ENCODE results near the gene TBX4. TPM values are rescaled to one million over a fixed set of nuclear protein-coding genes. Genes with fewer than 3 reads are reported as not detected.

TBX4 gene
- total RNA-seq, 1 experiment from 2014 or later, result not detected

- intact Hi-C loops (cut with micrococcal nuclease; ENCODE audit: unreplicated experiment), result no loop called here
- no peaks in the 10 kb centered on the region for H3K79me2 ChIP-seq (ENCODE audit: low read depth)
- TF ChIP-seq EZH2 (IDR thresholded peaks at IDR 0.05; ENCODE audit: low read depth), result no peak
- TF ChIP-seq CTCF (conservative IDR thresholded peaks at IDR 0.05), result no peak
- no peak overlapping the region for H3K4me2 ChIP-seq
- CTCF ChIA-PET, result no interaction called here
- no peak overlapping the region for H3K4me3 ChIP-seq
- DNase-seq, result no peak
- BruUV-seq (replicated peaks), result no TSS peak
- POLR2A ChIA-PET (ENCODE audit: unreplicated experiment), result no interaction called here
- H3K27me3 ChIP-seq (ENCODE audit: insufficient read depth, low read depth), result no peaks in the 10 kb centered on the region
- H3K27ac ChIP-seq, result no peak overlapping the region
- H3K9me3 ChIP-seq (ENCODE audit: insufficient read depth, low read depth), result no peaks in the 10 kb centered on the region
- H2AFZ ChIP-seq, result no peak overlapping the region
- no peaks in the 10 kb centered on the region for H3K36me3 ChIP-seq (ENCODE audit: low read depth)
- no peaks in the 10 kb centered on the region for H3K4me1 ChIP-seq (replicated peaks; ENCODE audit: insufficient read depth)
- H3F3A ChIP-seq (ENCODE audit: insufficient read depth, low read depth), result no peaks in the 10 kb centered on the region
- no peaks in the 10 kb centered on the region for H4K20me1 ChIP-seq (ENCODE audit: insufficient read depth)
- H3K9me2 ChIP-seq (ENCODE audit: insufficient read depth), result no peaks in the 10 kb centered on the region
Observed at GRCh38 chr17:61458000-61458399, 5.8 kb downstream of the TBX4 start.

GRCh38 chr17:61458421-61459141 is 6.4 kb downstream of the TBX4 start:
- DNase-seq, result no peak

GRCh38 chr17:61459142-61459809 is 7.1 kb downstream of the TBX4 start:
- H3K9me2 ChIP-seq (ENCODE audit: insufficient read depth), result no peaks in the 10 kb centered on the region
- no peaks in the 10 kb centered on the region for H3K9me3 ChIP-seq (ENCODE audit: insufficient read depth, low read depth)
- no peak overlapping the region for H2AFZ ChIP-seq
- no peaks in the 10 kb centered on the region for H3K79me2 ChIP-seq (ENCODE audit: low read depth)
- no peak for TF ChIP-seq CTCF (conservative IDR thresholded peaks at IDR 0.05)
- no peak for TF ChIP-seq EZH2 (IDR thresholded peaks at IDR 0.05; ENCODE audit: low read depth)
- intact Hi-C loops (cut with micrococcal nuclease; ENCODE audit: unreplicated experiment), result no loop called here
- H3K4me1 ChIP-seq (replicated peaks; ENCODE audit: insufficient read depth), result no peaks in the 10 kb centered on the region
- no peak overlapping the region for H3K27ac ChIP-seq
- no peaks in the 10 kb centered on the region for H3F3A ChIP-seq (ENCODE audit: insufficient read depth, low read depth)
- no peaks in the 10 kb centered on the region for H4K20me1 ChIP-seq (ENCODE audit: insufficient read depth)
- no TSS peak for BruUV-seq (replicated peaks)
- H3K4me3 ChIP-seq, result no peak overlapping the region
- no peak for DNase-seq
- ChIA-PET POLR2A (ENCODE audit: unreplicated experiment) (no interaction called here), CTCF (no interaction called here)
- H3K27me3 ChIP-seq (ENCODE audit: insufficient read depth, low read depth), result no peaks in the 10 kb centered on the region
- no peaks in the 10 kb centered on the region for H3K36me3 ChIP-seq (ENCODE audit: low read depth)
- H3K4me2 ChIP-seq, result no peak overlapping the region

More at GRCh38 chr17:61458421-61459141, 6.4 kb downstream of the TBX4 start:
- Histone ChIP-seq H3K27ac (no peak overlapping the region), H3F3A (ENCODE audit: insufficient read depth, low read depth) (no peaks in the 10 kb centered on the region), H3K79me2 (ENCODE audit: low read depth) (no peaks in the 10 kb centered on the region), H3K9me3 (ENCODE audit: insufficient read depth, low read depth) (no peaks in the 10 kb centered on the region), H2AFZ (no peak overlapping the region), H3K9me2 (ENCODE audit: insufficient read depth) (no peaks in the 10 kb centered on the region), H3K4me2 (no peak overlapping the region), H4K20me1 (ENCODE audit: insufficient read depth) (no peaks in the 10 kb centered on the region), H3K4me1 (replicated peaks; ENCODE audit: insufficient read depth) (no peaks in the 10 kb centered on the region), H3K36me3 (ENCODE audit: low read depth) (no peaks in the 10 kb centered on the region), H3K4me3 (no peak overlapping the region), H3K27me3 (ENCODE audit: insufficient read depth, low read depth) (no peaks in the 10 kb centered on the region)
- BruUV-seq (replicated peaks), result no TSS peak
- ChIA-PET CTCF (no interaction called here), POLR2A (ENCODE audit: unreplicated experiment) (no interaction called here)
- intact Hi-C loops (cut with micrococcal nuclease; ENCODE audit: unreplicated experiment), result no loop called here
- TF ChIP-seq EZH2 (IDR thresholded peaks at IDR 0.05; ENCODE audit: low read depth), result no peak
- no peak for TF ChIP-seq CTCF (conservative IDR thresholded peaks at IDR 0.05)

Data from PC-9 (cell line).